Activated naive CD8-positive, alpha-beta T cell treated with anti-CD3 and anti-CD28 coated beads, Interleukin-2, amount 50 U/mL, for 24 hours (primary cell): ENCODE data around the gene OGFR.
A peak's percentile ranks its signal among the peaks of the same experiment; 100 is the strongest.

Experiments used
- ATAC-seq: fragments of 150-1000 bp; cut with Tn5 transposase; one replicate; pipeline ENCODE4 v1.10.0; 2021
- DNase-seq: peaks from one replicate; pipeline ENCODE4 v3.0.0; 2021
- H3K27ac Mint-ChIP-seq: one replicate; pipeline ENCODE4 v1.8.0; 2021; ENCODE audit warnings: mild to moderate bottlenecking, mixed read lengths
- H3K27me3 Mint-ChIP-seq: one replicate; pipeline ENCODE4 v1.8.0; 2021; ENCODE audit warnings: mixed read lengths
- H3K36me3 Mint-ChIP-seq: one replicate; pipeline ENCODE4 v1.8.0; 2021; ENCODE audit warnings: low read depth, mixed read lengths
- H3K4me1 Mint-ChIP-seq: one replicate; pipeline ENCODE4 v1.8.0; 2021; ENCODE audit warnings: mixed read lengths
- H3K4me3 Mint-ChIP-seq: one replicate; pipeline ENCODE4 v1.8.0; 2021; ENCODE audit warnings: mild to moderate bottlenecking, moderate library complexity, mixed read lengths
- H3K9me3 Mint-ChIP-seq: one replicate; pipeline ENCODE4 v1.8.0; 2021; ENCODE audit warnings: mixed read lengths

The OGFR gene

GRCh38 chr20:62804627-62805154 lies at the start of gene OGFR:
OGFR (plus strand) TSS chr20:62804835; CDS start chr20:62804860, 25 bp downstream.
- Mint-ChIP-seq H3K27me3 (no peaks in the 10 kb centered on the region), H3K27ac (peak within 1 kb of the TSS; percentile 95), H3K9me3 (no peaks in the 10 kb centered on the region), H3K4me3 (peak within 1 kb of the TSS; percentile 86), H3K4me1 (peaks cover 24% of the 10 kb centered on the region), H3K36me3 (peaks cover 10% of the 10 kb centered on the region)
- ATAC-seq: peak; percentile 53
- DNase-seq: peak; percentile 79

- H3K9me3 Mint-ChIP-seq: no peaks in the 10 kb centered on the region
- ATAC-seq: no peak
- peaks cover 9% of the 10 kb centered on the region for H3K27me3 Mint-ChIP-seq
- H3K36me3 Mint-ChIP-seq: no peaks in the 10 kb centered on the region
- no peak for DNase-seq
- H3K4me3 Mint-ChIP-seq: no peak overlapping the region
- H3K27ac Mint-ChIP-seq: no peak overlapping the region
- H3K4me1 Mint-ChIP-seq: no peaks in the 10 kb centered on the region
These were observed 49.7 kb upstream of the OGFR start for GRCh38 chr20:62754991-62755356.

GRCh38 chr20:62755817-62756724 lies 48.6 kb upstream of the OGFR start:
- no peaks in the 10 kb centered on the region for H3K36me3 Mint-ChIP-seq
- H3K9me3 Mint-ChIP-seq: no peaks in the 10 kb centered on the region
- no peak overlapping the region for H3K4me3 Mint-ChIP-seq
- H3K27me3 Mint-ChIP-seq: peaks cover 9% of the 10 kb centered on the region
- H3K27ac Mint-ChIP-seq: no peak overlapping the region
- no peak for DNase-seq
- H3K4me1 Mint-ChIP-seq: no peaks in the 10 kb centered on the region
- ATAC-seq: no peak

GRCh38 chr20:62758226-62758912 lies 46.3 kb upstream of the OGFR start:
- no peak overlapping the region for H3K27ac Mint-ChIP-seq
- H3K9me3 Mint-ChIP-seq: no peaks in the 10 kb centered on the region
- H3K4me3 Mint-ChIP-seq: no peak overlapping the region
- no peaks in the 10 kb centered on the region for H3K4me1 Mint-ChIP-seq
- no peak for ATAC-seq
- no peak for DNase-seq
- H3K27me3 Mint-ChIP-seq: peaks cover 5% of the 10 kb centered on the region
- H3K36me3 Mint-ChIP-seq: no peaks in the 10 kb centered on the region

- Mint-ChIP-seq H3K36me3 (no peaks in the 10 kb centered on the region), H3K9me3 (no peaks in the 10 kb centered on the region), H3K27me3 (peaks cover 5% of the 10 kb centered on the region), H3K27ac (no peak overlapping the region), H3K4me3 (no peak overlapping the region), H3K4me1 (no peaks in the 10 kb centered on the region)
- no peak for ATAC-seq
- no peak for DNase-seq
These were observed 44.6 kb upstream of the OGFR start for GRCh38 chr20:62759981-62760431.

- ATAC-seq: no peak
- H3K36me3 Mint-ChIP-seq: no peaks in the 10 kb centered on the region
- H3K9me3 Mint-ChIP-seq: no peaks in the 10 kb centered on the region
- no peak overlapping the region for H3K27ac Mint-ChIP-seq
- H3K27me3 Mint-ChIP-seq: peaks cover 5% of the 10 kb centered on the region
- DNase-seq: no peak
- H3K4me3 Mint-ChIP-seq: no peak overlapping the region
- H3K4me1 Mint-ChIP-seq: no peaks in the 10 kb centered on the region
These were observed 44.2 kb upstream of the OGFR start for GRCh38 chr20:62760471-62760855.

- no peaks in the 10 kb centered on the region for H3K4me1 Mint-ChIP-seq
- H3K27me3 Mint-ChIP-seq: peaks cover 3% of the 10 kb centered on the region
- ATAC-seq: no peak
These were observed 43.5 kb upstream of the OGFR start for GRCh38 chr20:62760856-62761758.

GRCh38 chr20:62761759-62762131 lies 42.9 kb upstream of the OGFR start:
- no peak for DNase-seq
- Mint-ChIP-seq H3K27me3 (peaks cover 2% of the 10 kb centered on the region), H3K9me3 (no peaks in the 10 kb centered on the region), H3K4me3 (no peak overlapping the region), H3K36me3 (no peaks in the 10 kb centered on the region), H3K27ac (no peak overlapping the region), H3K4me1 (no peaks in the 10 kb centered on the region)
- ATAC-seq: no peak

More at GRCh38 chr20:62760856-62761758, 43.5 kb upstream of the OGFR start:
- Mint-ChIP-seq H3K4me3 (no peak overlapping the region), H3K36me3 (no peaks in the 10 kb centered on the region), H3K9me3 (no peaks in the 10 kb centered on the region), H3K27ac (no peak overlapping the region)
- DNase-seq: no peak

- Mint-ChIP-seq H3K4me3 (no peak overlapping the region), H3K36me3 (no peaks in the 10 kb centered on the region), H3K27ac (no peak overlapping the region), H3K9me3 (no peaks in the 10 kb centered on the region), H3K4me1 (no peaks in the 10 kb centered on the region), H3K27me3 (no peaks in the 10 kb centered on the region)
- DNase-seq (no peak), ATAC-seq (no peak)
These were observed 42.3 kb upstream of the OGFR start for GRCh38 chr20:62762376-62762775.

GRCh38 chr20:62762801-62763368 lies 41.8 kb upstream of the OGFR start:
- ATAC-seq: no peak
- Mint-ChIP-seq H3K27me3 (no peaks in the 10 kb centered on the region), H3K9me3 (no peaks in the 10 kb centered on the region), H3K4me1 (no peaks in the 10 kb centered on the region), H3K4me3 (no peak overlapping the region), H3K27ac (no peak overlapping the region), H3K36me3 (no peaks in the 10 kb centered on the region)
- DNase-seq: no peak

GRCh38 chr20:62763404-62763803 lies 41.2 kb upstream of the OGFR start:
- no peak for DNase-seq
- no peaks in the 10 kb centered on the region for H3K4me1 Mint-ChIP-seq

GRCh38 chr20:62764156-62764935 lies 40.3 kb upstream of the OGFR start:
- DNase-seq: no peak
- H3K4me3 Mint-ChIP-seq: no peak overlapping the region
- H3K27me3 Mint-ChIP-seq: no peaks in the 10 kb centered on the region
- H3K27ac Mint-ChIP-seq: no peak overlapping the region
- no peaks in the 10 kb centered on the region for H3K36me3 Mint-ChIP-seq
- no peaks in the 10 kb centered on the region for H3K4me1 Mint-ChIP-seq
- no peaks in the 10 kb centered on the region for H3K9me3 Mint-ChIP-seq
- ATAC-seq: no peak

More at GRCh38 chr20:62763404-62763803, 41.2 kb upstream of the OGFR start:
- Mint-ChIP-seq H3K27me3 (no peaks in the 10 kb centered on the region), H3K9me3 (no peaks in the 10 kb centered on the region), H3K27ac (no peak overlapping the region), H3K36me3 (no peaks in the 10 kb centered on the region), H3K4me3 (no peak overlapping the region)
- no peak for ATAC-seq

- ATAC-seq (peak; percentile 26), DNase-seq (no peak)
- Mint-ChIP-seq H3K4me1 (no peaks in the 10 kb centered on the region), H3K36me3 (no peaks in the 10 kb centered on the region), H3K4me3 (no peak overlapping the region), H3K27me3 (no peaks in the 10 kb centered on the region), H3K9me3 (no peaks in the 10 kb centered on the region), H3K27ac (no peak overlapping the region)
These were observed 39.6 kb upstream of the OGFR start for GRCh38 chr20:62765021-62765420.
